GM21515 (cell line): ENCODE results near the gene CTSE.

ENCODE experiments used
- ATAC-seq: cut with Tn5 transposase; IDR thresholded peaks from one replicate; pipeline ENCODE4 v1.9.1; 2021; ENCODE audit not compliant: unreplicated experiment

CTSE gene

GRCh38 chr1:205994346-205994745 is 29.3 kb downstream of the CTSE start:
- ATAC-seq, result no peak

GRCh38 chr1:205993068-205993467 is 30.6 kb downstream of the CTSE start:
- ATAC-seq, result no peak

- no peak for ATAC-seq
Observed at GRCh38 chr1:205992218-205992882, 31.3 kb downstream of the CTSE start.

GRCh38 chr1:205991237-205991636 is 32.5 kb downstream of the CTSE start:
- no peak for ATAC-seq

- no peak for ATAC-seq
Observed at GRCh38 chr1:205990226-205990625, 33.5 kb downstream of the CTSE start.

- ATAC-seq, result no peak
Observed at GRCh38 chr1:205989786-205990185, 33.9 kb downstream of the CTSE start.

- ATAC-seq, result no peak
Observed at GRCh38 chr1:205988585-205988995, 35.1 kb downstream of the CTSE start.

- no peak for ATAC-seq
Observed at GRCh38 chr1:205986861-205987260, 36.8 kb downstream of the CTSE start.

GRCh38 chr1:205986292-205986691 is 37.4 kb downstream of the CTSE start:
- ATAC-seq, result no peak

GRCh38 chr1:205985330-205986005 is 38.2 kb downstream of the CTSE start:
- ATAC-seq, result no peak

- ATAC-seq, result no peak
Observed at GRCh38 chr1:205983925-205984725, 39.6 kb downstream of the CTSE start.

GRCh38 chr1:205981257-205981656 is 42.4 kb downstream of the CTSE start:
- ATAC-seq, result no peak

- ATAC-seq, result no peak
Observed at GRCh38 chr1:205980237-205980870, 43.3 kb downstream of the CTSE start.

- no peak for ATAC-seq
Observed at GRCh38 chr1:205979301-205979700, 44.4 kb downstream of the CTSE start.

GRCh38 chr1:205978676-205979075 is 45.0 kb downstream of the CTSE start:
- ATAC-seq, result no peak

- no peak for ATAC-seq
Observed at GRCh38 chr1:205977402-205978014, 46.2 kb downstream of the CTSE start.

- ATAC-seq, result no peak
Observed at GRCh38 chr1:205976708-205977401, 46.8 kb downstream of the CTSE start.

GRCh38 chr1:205976036-205976435 is 47.7 kb downstream of the CTSE start:
- ATAC-seq, result no peak

GRCh38 chr1:205975387-205975998 is 48.2 kb downstream of the CTSE start:
- no peak for ATAC-seq

GRCh38 chr1:205974712-205975111 is 49.0 kb downstream of the CTSE start:
- ATAC-seq, result no peak
